Right atrium auricular region (tissue), 2 donors: ENCODE measurements around the gene TAGLN2. TPM values are rescaled to one million over a fixed set of nuclear protein-coding genes. Genes with fewer than 3 reads are reported as not detected.

ENCODE experiments used
- DNase-seq: peaks from one replicate; pipeline ENCODE4 v3.0.0-alpha.2; 2019; ENCODE audit warnings: low spot score
- H3K27ac ChIP-seq, 2 donors: fragments of 200-600 bp; sonication (generic); 1 replicate in 1 of 2; 2 replicates in 1 of 2; pipeline ENCODE4 v1.5.1; 2016 to 2019
- H3K27me3 ChIP-seq, 2 donors: fragments of 200-600 bp; sonication (generic); one replicate each; pipeline versions ENCODE4 v1.5.1 to v1.6.0; 2017 to 2019
- H3K36me3 ChIP-seq: fragments of 200-600 bp; sonication (generic); one replicate; pipeline ENCODE4 v1.5.1; 2016
- H3K4me1 ChIP-seq, 2 donors: fragments of 200-600 bp; sonication (generic); one replicate each; pipeline versions ENCODE4 v1.5.1 to v1.6.0; 2017 to 2019
- H3K4me3 ChIP-seq, 2 donors: fragments of 200-600 bp; sonication (generic); 1 replicate in 1 of 2; 2 replicates in 1 of 2; pipeline ENCODE4 v1.5.1; 2017 to 2019; ENCODE audit warnings: mild to moderate bottlenecking in 1 of 2, moderate library complexity in 1 of 2
- H3K9me3 ChIP-seq, 2 donors: fragments of 200-600 bp; sonication (generic); one replicate each; pipeline ENCODE4 v1.5.1; 2019
- total RNA-seq, 2 donors: library from RNA; depleted of rRNA; stranded (reverse); fragments of >200 nt; gene quantifications; one replicate each; pipeline ENCODE4 v1.1.0, GENCODE V29; 2016
- TF ChIP-seq, protein P1 (sequence below), 2 donors: fragments of 200-600 bp; sonication (generic); IDR thresholded peaks; one replicate each; pipeline ENCODE4 v1.5.1; 2019; ENCODE audit warnings: antibody characterized with exemption in 2 of 2

Gene TAGLN2
- total RNA-seq, 2 donors from 2014 or later: 124 to 235 TPM

DNA sequence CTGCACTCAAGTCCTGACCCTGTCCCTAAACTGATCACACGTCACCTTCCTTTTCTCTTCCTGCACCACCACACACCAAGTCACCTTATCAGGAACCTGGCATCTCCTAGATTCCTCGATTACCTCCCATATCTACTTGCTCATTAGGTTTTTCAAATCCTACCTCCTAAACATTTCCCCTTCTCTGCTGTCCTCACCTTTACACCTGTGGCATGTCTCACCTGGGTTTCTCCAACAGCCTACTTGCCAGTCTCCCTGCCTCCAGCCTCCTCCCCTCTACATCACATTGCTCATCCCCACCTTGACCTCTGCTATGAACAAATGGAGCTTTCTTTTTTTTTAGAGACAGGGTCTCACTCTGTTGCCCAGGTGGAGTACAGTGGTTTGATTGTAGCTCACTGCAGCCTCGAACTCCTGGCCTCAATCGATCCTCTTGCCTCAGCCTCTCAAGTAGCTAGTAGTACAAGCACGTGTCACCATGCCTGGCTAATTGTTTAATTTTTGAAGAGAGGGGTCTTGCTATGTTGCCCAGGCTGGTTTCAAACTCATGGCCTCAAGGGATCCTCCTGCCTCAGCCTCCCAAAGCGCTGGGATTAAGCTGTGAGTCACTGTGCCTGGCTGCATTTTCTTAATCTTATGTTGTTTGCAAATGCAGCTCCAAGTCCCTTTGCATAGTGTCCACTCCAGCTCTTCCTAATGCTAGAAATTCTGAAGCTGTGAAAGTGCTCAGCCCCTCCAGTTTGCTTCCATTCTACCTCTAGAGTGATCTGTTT is 13.8 kb upstream of the TAGLN2 start:
- no peaks in the 10 kb centered on the region for H3K27me3 ChIP-seq

DNA sequence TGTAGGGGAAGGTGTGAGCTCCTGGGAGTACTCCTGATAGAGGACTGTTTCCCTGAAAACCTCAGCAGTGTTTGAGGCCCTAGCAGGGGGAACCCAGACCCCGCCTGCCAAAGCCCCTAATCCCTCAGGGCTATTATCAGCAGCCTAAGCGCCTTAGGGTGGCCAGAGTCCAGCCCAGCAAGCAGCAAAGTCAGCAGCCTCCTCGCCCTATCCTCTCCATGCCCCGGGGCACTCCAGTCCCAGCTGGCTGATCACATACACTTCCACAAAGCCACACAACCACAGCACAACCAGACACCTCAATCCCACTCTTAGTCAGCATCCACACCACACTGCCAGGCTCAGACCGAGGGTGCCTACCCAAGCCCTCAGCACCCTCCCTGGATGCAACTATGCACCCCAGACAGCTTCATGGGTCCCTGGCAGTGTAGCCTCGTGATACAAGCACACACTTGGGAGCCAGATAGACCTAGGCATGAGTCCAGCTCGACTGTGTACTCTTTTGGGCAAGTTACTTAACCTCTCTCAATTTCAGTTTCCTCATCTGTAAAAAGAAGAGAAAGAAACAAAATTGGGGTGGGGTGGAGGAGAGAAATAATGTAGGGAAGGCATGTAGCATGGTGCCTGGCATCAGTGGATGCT is 13.0 kb upstream of the TAGLN2 start:
- TF ChIP-seq, protein P1, sequence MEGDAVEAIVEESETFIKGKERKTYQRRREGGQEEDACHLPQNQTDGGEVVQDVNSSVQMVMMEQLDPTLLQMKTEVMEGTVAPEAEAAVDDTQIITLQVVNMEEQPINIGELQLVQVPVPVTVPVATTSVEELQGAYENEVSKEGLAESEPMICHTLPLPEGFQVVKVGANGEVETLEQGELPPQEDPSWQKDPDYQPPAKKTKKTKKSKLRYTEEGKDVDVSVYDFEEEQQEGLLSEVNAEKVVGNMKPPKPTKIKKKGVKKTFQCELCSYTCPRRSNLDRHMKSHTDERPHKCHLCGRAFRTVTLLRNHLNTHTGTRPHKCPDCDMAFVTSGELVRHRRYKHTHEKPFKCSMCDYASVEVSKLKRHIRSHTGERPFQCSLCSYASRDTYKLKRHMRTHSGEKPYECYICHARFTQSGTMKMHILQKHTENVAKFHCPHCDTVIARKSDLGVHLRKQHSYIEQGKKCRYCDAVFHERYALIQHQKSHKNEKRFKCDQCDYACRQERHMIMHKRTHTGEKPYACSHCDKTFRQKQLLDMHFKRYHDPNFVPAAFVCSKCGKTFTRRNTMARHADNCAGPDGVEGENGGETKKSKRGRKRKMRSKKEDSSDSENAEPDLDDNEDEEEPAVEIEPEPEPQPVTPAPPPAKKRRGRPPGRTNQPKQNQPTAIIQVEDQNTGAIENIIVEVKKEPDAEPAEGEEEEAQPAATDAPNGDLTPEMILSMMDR (IDR thresholded peaks at IDR 0.05): no peak
- Histone ChIP-seq H3K27me3 (no peaks in the 10 kb centered on the region), H3K36me3 (no peaks in the 10 kb centered on the region)

More for the DNA sequence above, 13.8 kb upstream of the TAGLN2 start:
- Histone ChIP-seq H3K27ac (no peak overlapping the region), H3K36me3 (no peaks in the 10 kb centered on the region), H3K4me3 (no peak overlapping the region), H3K9me3 (no peaks in the 10 kb centered on the region), H3K4me1 (peaks cover 0 to 28% of the 10 kb centered on the region in 2 donors)
- no peak for DNase-seq
- TF ChIP-seq, protein P1 (IDR thresholded peaks at IDR 0.05): no peak

DNA sequence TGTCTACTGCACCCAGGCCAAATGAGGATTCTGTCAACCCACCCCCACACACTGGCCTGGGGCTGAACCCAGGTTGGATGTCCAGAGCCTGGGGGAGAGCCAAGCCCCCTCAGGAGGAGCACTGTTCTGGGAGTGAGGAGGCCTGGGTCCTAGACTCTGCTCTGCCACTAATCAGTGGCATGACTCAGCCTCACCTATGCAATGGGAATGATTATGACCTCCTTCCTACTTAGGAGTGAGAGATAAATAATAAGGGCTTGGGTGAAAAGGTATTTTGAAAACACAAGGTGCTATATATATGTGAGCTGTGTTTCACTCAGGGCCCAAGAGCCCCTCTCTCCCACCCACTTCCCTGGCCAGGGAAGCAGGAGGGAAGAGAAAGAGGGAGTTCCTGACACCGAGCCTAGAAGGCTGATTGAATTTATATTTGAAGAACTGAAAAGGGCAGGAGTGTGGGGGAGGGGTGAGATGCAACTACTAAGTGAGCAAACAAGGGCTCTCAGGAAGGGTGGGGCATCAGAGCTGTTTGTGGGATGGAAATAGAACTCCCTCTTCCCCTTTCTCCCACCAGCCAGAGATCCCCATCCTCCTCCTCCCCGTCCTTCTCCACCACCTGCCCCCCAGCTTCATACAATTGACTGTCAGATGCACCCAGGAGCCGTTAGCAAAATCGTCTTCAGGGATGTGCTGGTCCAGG is 11.9 kb upstream of the TAGLN2 start:
- Histone ChIP-seq H3K27ac (no peak overlapping the region), H3K36me3 (no peaks in the 10 kb centered on the region), H3K4me1 (peaks cover 0 to 28% of the 10 kb centered on the region in 2 donors), H3K4me3 (no peak overlapping the region), H3K27me3 (no peaks in the 10 kb centered on the region), H3K9me3 (no peaks in the 10 kb centered on the region)
- DNase-seq: no peak
- TF ChIP-seq, protein P1 (IDR thresholded peaks at IDR 0.05): no peak

More for the DNA sequence above, 13.0 kb upstream of the TAGLN2 start:
- peak overlapping the region in 1 of 2 donors; percentile 34 for H3K27ac ChIP-seq
- no peaks in the 10 kb centered on the region for H3K9me3 ChIP-seq
- no peak overlapping the region for H3K4me3 ChIP-seq
- H3K4me1 ChIP-seq: peaks cover 0 to 28% of the 10 kb centered on the region in 2 donors
- DNase-seq: no peak

DNA sequence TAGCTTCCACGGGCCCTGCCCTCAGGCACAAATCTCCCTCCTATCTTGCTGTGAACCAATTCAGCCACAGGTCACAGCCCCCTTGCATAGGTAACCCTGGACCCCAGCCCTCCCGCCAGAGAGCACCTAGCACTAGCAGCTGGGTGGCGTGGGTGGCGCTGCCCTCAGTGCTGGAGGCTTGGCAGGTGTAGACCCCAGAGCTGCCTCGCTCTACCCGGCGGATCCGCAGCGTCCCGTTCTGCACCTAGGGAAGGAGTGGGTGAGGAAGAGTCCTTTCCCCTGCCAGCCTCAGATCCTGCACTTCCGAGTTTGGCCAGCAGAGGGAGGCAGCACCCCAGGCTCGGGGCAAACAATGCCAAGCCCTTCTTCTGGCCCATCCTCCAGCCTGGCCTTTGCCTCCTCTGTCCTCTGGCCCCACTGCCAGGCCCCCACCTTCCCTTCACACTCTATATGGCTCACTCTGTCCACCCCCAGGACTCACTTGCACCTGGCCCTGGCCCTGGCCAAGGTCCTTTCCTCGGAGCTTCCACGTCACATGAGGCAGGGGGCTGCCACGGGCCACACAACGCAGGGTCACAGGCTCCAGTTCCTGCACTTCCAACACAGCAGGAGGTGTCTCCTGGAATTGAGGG is 11.1 kb upstream of the TAGLN2 start:
- DNase-seq: peak; percentile 79
- TF ChIP-seq, protein P1 (IDR thresholded peaks at IDR 0.05): peak; percentile 99
- no peaks in the 10 kb centered on the region for H3K9me3 ChIP-seq
- H3K27ac ChIP-seq: no peak overlapping the region
- no peak overlapping the region for H3K4me3 ChIP-seq
- H3K4me1 ChIP-seq: peaks cover 0 to 28% of the 10 kb centered on the region in 2 donors
- no peaks in the 10 kb centered on the region for H3K36me3 ChIP-seq
- H3K27me3 ChIP-seq: no peaks in the 10 kb centered on the region

DNA sequence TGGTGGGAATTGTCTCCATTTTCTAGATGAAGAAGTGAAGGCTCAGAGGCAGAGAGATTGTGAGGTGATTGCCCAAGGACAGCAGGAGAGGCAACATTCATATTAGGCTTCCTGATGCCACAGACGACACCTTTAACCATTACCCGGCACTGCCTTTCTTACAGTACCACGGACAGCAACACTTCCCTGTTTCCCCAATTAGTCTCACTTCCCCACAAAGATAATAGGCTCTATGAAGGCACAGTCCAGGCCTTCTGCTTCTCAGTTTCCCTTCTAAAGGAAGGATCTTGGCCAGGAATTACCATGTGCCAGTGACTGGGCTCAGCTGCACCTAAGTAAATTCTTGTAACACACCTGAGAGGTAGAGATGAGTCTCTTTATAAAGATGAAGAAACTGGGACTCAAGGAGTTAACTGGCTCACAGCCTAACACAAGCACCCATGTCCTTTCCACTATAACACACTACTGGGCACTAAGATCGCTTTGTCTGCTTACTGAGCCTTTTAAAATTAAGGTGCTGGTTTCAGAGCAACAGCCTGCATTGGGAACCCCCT is 10.5 kb upstream of the TAGLN2 start:
- H3K4me3 ChIP-seq: no peak overlapping the region
- DNase-seq: no peak
- H3K4me1 ChIP-seq: peaks cover 0 to 28% of the 10 kb centered on the region in 2 donors
- H3K27ac ChIP-seq: no peak overlapping the region
- TF ChIP-seq, protein P1 (IDR thresholded peaks at IDR 0.05): no peak
- no peaks in the 10 kb centered on the region for H3K9me3 ChIP-seq
- H3K27me3 ChIP-seq: no peaks in the 10 kb centered on the region
- H3K36me3 ChIP-seq: no peaks in the 10 kb centered on the region
